Smooth muscle cell (in vitro differentiated cells): ENCODE measurements around the gene CFAP97. TPM values are rescaled to one million over a fixed set of nuclear protein-coding genes. Genes with fewer than 3 reads are reported as not detected.
A peak's percentile ranks its signal among the peaks of the same experiment; 100 is the strongest.
"Not testable (repeated sequence)": the region's sequence is repeated elsewhere in the genome, so short reads cannot be mapped to it uniquely, and the experiment has no call there.

Experiments used
- DNase-seq: peaks from one replicate; lab custom pipeline; 2025; ENCODE audit not compliant: unreplicated experiment; lab: John Stamatoyannopoulos, UW
- H2AFZ ChIP-seq: fragments of 200-600 bp; sonication (generic); 2 replicates; pipeline ENCODE4 v1.6.0; 2016; ENCODE audit warnings: antibody characterized with exemption, low read depth, mild to moderate bottlenecking
- H3F3A ChIP-seq: fragments of 200-600 bp; sonication (generic); 2 replicates; pipeline ENCODE4 v1.6.0; 2017; ENCODE audit warnings: antibody characterized with exemption, low read depth
- H3K27ac ChIP-seq: fragments of 200-600 bp; sonication (generic); 2 replicates; pipeline ENCODE4 v1.5.1; 2016; ENCODE audit warnings: low read depth, mild to moderate bottlenecking
- H3K27me3 ChIP-seq: fragments of 200-600 bp; sonication (generic); 2 replicates; pipeline ENCODE4 v1.6.1; 2016; ENCODE audit warnings: low read depth, mild to moderate bottlenecking
- H3K36me3 ChIP-seq: fragments of 200-600 bp; sonication (generic); 2 replicates; pipeline ENCODE4 v1.5.1; 2016; ENCODE audit warnings: low read depth
- H3K4me1 ChIP-seq: fragments of 200-600 bp; sonication (generic); 2 replicates; pipeline ENCODE4 v1.5.1; 2016; ENCODE audit warnings: low read depth
- H3K4me2 ChIP-seq: fragments of 200-600 bp; sonication (generic); 2 replicates; pipeline ENCODE4 v1.6.0; 2016; ENCODE audit warnings: mild to moderate bottlenecking
- H3K4me3 ChIP-seq: fragments of 200-600 bp; sonication (generic); 2 replicates; pipeline ENCODE4 v1.5.1; 2016; ENCODE audit warnings: mild to moderate bottlenecking
- H3K79me2 ChIP-seq: fragments of 200-600 bp; sonication (generic); 2 replicates; pipeline ENCODE4 v1.6.0; 2016; ENCODE audit warnings: low read depth, mild to moderate bottlenecking
- H3K9ac ChIP-seq: fragments of 200-600 bp; sonication (generic); 2 replicates; pipeline ENCODE4 v1.6.0; 2016; ENCODE audit warnings: low read depth
- H3K9me3 ChIP-seq: fragments of 200-600 bp; sonication (generic); replicated peaks from 2 replicates; pipeline ENCODE4 v1.5.1; 2016; ENCODE audit warnings: low read depth
- H4K20me1 ChIP-seq: fragments of 200-600 bp; sonication (generic); 2 replicates; pipeline ENCODE4 v1.6.0; 2016; ENCODE audit warnings: low read depth
- WGBS: methylation state at CpG from one replicate; pipeline ENCODE4 v1.1.7; 2016; ENCODE audit warnings: low lambda C conversion rate; 5-methylcytosine and 5-hydroxymethylcytosine counted together
- polyA plus RNA-seq: library from polyadenylated mRNA; unstranded; fragments of >200 nt; fragmentation: Nextera tagmentation; extraction: Ambion mirVana; gene quantifications from 2 replicates; pipeline ENCODE4 v1.2.1, GENCODE V29; 2016
- total RNA-seq: library from RNA; depleted of rRNA; stranded (reverse); fragments of >200 nt; gene quantifications from 2 replicates; pipeline ENCODE4 v1.2.3, GENCODE V29; 2014
- TF ChIP-seq, protein P1 (sequence below): fragments of 200-600 bp; sonication (generic); IDR thresholded peaks from 2 replicates; pipeline ENCODE4 v1.5.1; 2017; ENCODE audit warnings: borderline replicate concordance, mild to moderate bottlenecking, antibody characterized with exemption; ENCODE audit not compliant: insufficient read depth, poor library complexity, severe bottlenecking

The CFAP97 gene
- total and polyA plus RNA-seq, 2 experiments from 2014 or later = 11.4 to 19.0 TPM

DNA sequence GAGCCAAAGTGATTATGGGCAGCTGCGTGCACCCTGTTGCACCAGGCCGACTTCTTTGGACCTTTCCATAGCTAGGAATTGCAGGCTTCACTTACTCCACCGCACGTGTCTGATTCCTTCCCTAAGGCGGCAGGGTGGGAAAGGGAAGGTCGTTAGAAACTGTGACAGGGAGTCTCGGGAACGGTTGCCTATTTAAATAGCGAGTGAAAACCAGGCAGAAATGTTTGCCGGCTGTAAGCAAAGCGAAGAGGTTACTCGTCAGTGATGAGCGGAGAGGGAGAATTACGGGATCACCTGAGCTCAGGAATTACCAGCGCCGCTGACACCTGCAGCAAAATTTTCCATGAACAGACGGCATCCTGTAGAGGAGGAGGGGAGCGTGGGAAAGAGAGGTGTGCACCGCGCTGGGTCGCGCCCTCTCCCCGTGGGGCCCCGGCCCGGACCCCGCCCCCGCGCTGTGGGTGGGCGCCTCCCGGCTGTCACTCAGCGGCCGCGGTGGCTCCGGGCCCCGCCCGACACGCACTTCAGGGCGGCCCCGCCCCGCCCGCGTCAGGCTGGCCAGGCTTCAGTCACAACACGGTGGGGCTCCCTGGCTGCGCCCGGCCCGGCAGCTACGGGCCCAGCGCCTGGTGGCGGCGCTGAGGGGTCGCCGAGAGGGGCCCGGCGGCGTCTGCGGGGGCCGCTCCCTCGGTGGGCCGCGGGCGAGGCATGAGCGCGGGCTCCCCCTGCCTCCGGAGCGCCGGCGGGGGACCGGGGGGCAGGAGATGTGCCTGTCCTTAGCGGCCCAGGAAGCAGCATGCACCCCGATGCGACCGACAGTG is 5.4 kb upstream of the CFAP97 start, which contains the start of gene SNX25:
Gene SNX25, plus strand, starts transcription at position 568 of the 821 bp plus-strand sequence. Its CDS starts 229 bp downstream, at position 797.
- Histone ChIP-seq H3K9me3 (no peaks in the 10 kb centered on the region), H3K9ac (peak within 1 kb of the TSS; percentile 38), H2AFZ (peak within 1 kb of the TSS; percentile 72), H3K27me3 (no peaks in the 10 kb centered on the region), H4K20me1 (peaks cover 19% of the 10 kb centered on the region), H3K27ac (peak within 1 kb of the TSS; percentile 18), H3K4me1 (peaks cover 15% of the 10 kb centered on the region), H3K36me3 (no peaks in the 10 kb centered on the region), H3K4me3 (peak within 1 kb of the TSS; percentile 72), H3F3A (peaks cover 3% of the 10 kb centered on the region), H3K79me2 (peaks cover 30% of the 10 kb centered on the region), H3K4me2 (peak within 1 kb of the TSS; percentile 96)
- peak; percentile 51 for DNase-seq
- WGBS = 2% methylated on average over 46 of the region's 72 CpGs
- TF ChIP-seq, protein P1, sequence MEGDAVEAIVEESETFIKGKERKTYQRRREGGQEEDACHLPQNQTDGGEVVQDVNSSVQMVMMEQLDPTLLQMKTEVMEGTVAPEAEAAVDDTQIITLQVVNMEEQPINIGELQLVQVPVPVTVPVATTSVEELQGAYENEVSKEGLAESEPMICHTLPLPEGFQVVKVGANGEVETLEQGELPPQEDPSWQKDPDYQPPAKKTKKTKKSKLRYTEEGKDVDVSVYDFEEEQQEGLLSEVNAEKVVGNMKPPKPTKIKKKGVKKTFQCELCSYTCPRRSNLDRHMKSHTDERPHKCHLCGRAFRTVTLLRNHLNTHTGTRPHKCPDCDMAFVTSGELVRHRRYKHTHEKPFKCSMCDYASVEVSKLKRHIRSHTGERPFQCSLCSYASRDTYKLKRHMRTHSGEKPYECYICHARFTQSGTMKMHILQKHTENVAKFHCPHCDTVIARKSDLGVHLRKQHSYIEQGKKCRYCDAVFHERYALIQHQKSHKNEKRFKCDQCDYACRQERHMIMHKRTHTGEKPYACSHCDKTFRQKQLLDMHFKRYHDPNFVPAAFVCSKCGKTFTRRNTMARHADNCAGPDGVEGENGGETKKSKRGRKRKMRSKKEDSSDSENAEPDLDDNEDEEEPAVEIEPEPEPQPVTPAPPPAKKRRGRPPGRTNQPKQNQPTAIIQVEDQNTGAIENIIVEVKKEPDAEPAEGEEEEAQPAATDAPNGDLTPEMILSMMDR = no peak

DNA sequence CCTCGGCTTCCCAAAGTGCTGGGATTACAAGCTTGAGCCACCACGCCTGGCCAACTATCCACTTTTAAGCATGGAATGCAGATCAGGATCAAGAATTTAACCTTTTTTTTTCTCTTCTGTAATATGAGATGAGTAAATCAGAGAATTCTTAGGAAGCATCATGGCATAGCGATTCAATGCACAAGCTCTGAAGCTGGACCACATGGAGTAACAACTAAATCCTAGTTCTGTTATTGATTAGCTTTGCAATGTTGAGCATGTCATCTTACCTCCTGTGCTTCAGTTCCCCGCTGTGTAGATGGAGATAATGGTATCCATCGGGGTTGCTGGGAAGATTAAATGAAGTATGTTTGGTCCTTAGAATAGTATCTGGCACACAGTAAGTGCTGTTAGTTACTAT is 3.7 kb upstream of the CFAP97 start:
- no peak for DNase-seq
- Histone ChIP-seq H3K4me2 (no peak overlapping the region), H3K79me2 (peaks cover 13% of the 10 kb centered on the region), H2AFZ (no peak overlapping the region), H3K27ac (no peak overlapping the region), H3K36me3 (no peaks in the 10 kb centered on the region), H4K20me1 (peaks cover 8% of the 10 kb centered on the region), H3K9me3 (no peaks in the 10 kb centered on the region), H3K4me1 (peaks cover 20% of the 10 kb centered on the region), H3K27me3 (no peaks in the 10 kb centered on the region), H3K9ac (no peak overlapping the region), H3K4me3 (no peak overlapping the region), H3F3A (peaks cover 11% of the 10 kb centered on the region)
- TF ChIP-seq, protein P1 = no peak
- WGBS = 92% methylated on average over 5 of the region's 5 CpGs

DNA sequence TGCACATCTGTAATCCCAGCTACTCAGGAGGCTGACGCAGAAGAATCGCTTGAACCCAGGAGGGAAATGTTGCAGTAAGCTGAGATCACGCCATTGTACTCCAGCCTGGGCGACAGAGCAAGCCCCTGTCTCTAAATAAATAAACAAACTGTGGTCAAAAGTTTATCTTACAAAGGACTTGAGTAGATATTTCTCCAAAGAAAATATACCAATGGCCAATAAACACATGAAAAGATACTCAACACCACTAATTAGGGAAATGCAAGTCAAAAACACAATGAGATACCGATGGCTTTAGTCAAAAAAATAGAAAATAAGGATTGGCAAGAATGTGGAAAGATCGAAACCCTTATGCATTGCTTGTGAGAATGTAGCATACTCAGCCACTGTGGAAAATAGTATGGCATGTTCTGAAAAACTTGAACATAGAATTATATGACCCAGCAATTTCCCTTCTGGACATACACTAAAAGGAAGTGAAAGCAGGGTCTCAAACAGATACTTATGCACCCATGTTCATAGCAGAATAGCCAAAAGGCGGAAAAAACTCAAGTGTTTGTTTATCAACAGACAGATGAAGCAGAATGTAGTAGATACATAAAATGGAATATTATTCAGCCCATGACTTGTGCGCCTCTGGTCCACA is 2.0 kb upstream of the CFAP97 start:
- H3K79me2 ChIP-seq = no peaks in the 10 kb centered on the region
- DNase-seq = no peak
- H3F3A ChIP-seq = peaks cover 16% of the 10 kb centered on the region
- TF ChIP-seq, protein P1 = no peak
- H3K27me3 ChIP-seq = no peaks in the 10 kb centered on the region
- H3K4me1 ChIP-seq = peaks cover 18% of the 10 kb centered on the region
- H3K9me3 ChIP-seq = no peaks in the 10 kb centered on the region
- no peak overlapping the region for H3K27ac ChIP-seq
- H3K36me3 ChIP-seq = no peaks in the 10 kb centered on the region
- no peak overlapping the region for H3K4me2 ChIP-seq
- H2AFZ ChIP-seq = no peak overlapping the region
- H3K4me3 ChIP-seq = no peak overlapping the region
- H3K9ac ChIP-seq = no peak overlapping the region
- WGBS = 92% methylated on average over 8 of the region's 8 CpGs
- H4K20me1 ChIP-seq = no peaks in the 10 kb centered on the region

DNA sequence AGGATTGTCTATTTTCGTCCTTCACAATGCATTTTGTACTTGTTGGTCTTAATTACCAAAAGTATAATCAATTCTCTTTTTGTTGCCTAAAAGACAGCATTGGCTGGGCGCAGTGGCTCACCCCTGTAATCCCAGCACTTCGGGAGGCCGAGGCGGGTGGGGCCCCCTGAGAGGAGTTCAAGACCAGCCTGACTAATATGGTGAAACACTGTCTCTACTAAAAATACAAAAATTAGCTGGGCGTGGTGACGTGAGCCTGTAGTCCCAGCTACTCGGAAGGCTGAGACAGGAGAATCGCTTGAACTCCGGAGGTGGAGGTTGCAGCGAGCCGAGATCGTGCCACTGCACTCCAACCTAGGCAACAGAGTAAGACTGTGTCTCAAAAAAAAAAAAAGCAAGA is 1.3 kb upstream of the CFAP97 start:
- H3K36me3 ChIP-seq, H3K9ac ChIP-seq, H3K27me3 ChIP-seq, H3K9me3 ChIP-seq, H4K20me1 ChIP-seq, H3K4me3 ChIP-seq, H3K27ac ChIP-seq, H2AFZ ChIP-seq, DNase-seq, H3K79me2 ChIP-seq, H3K4me2 ChIP-seq: not testable (repeated sequence)
- WGBS = 98% methylated on average over 13 of the region's 13 CpGs
- H3F3A ChIP-seq = peaks cover 16% of the 10 kb centered on the region
- H3K4me1 ChIP-seq = peaks cover 18% of the 10 kb centered on the region
